IMR-90 (cell line): Measurements from ENCODE around the gene VPS37B. TPM values are rescaled to one million over a fixed set of nuclear protein-coding genes. Genes with fewer than 3 reads are reported as not detected.

Source experiments
- ATAC-seq: fragments of 200-7000 bp; cut with Tn5 transposase; 2 replicates; pipeline ENCODE4 v1.9.1; 2020; ENCODE audit warnings: low read depth, mild to moderate bottlenecking, moderate library complexity
- BruUV-seq: library from RNA; stranded (reverse); fragments of 400-500 nt; replicated peaks from 2 replicates; lab custom pipeline; 2021; lab: Mats Ljungman, UMichigan
- CTCF ChIA-PET: fragments of 300-600 bp; formaldehyde crosslinking; extraction: SDS; loops from one replicate; lab custom pipeline; 2021; ENCODE audit warnings: antibody characterized with exemption; lab: Yijun Ruan, JAX
- POLR2A ChIA-PET: fragments of 300-600 bp; sonication (Branson Sonifier 250); formaldehyde crosslinking; loops from one replicate; lab custom pipeline; 2022; ENCODE audit warnings: antibody characterized with exemption; ENCODE audit not compliant: unreplicated experiment; lab: Charles Lee
- DNase-seq: peaks from one replicate; pipeline ENCODE4 v3.0.0; 2013
- H2AFZ ChIP-seq: replicated peaks from 2 replicates; pipeline ENCODE3; 2013; ENCODE audit warnings: low read length, mild to moderate bottlenecking; ENCODE audit not compliant: poor library complexity
- H2AK5ac ChIP-seq: 2 replicates; pipeline ENCODE4 v1.6.1; 2013; ENCODE audit warnings: low read depth, low read length, inconsistent platforms
- H2AK9ac ChIP-seq: replicated peaks from 2 replicates; pipeline ENCODE3; 2013; ENCODE audit warnings: mild to moderate bottlenecking, low read depth, low read length, moderate library complexity; ENCODE audit not compliant: poor library complexity
- H2BK120ac ChIP-seq: 2 replicates; pipeline ENCODE4 v1.6.1; 2013; ENCODE audit warnings: low read depth, low read length, inconsistent platforms
- H2BK15ac ChIP-seq: 3 replicates; pipeline ENCODE4 v1.6.1; 2013; ENCODE audit warnings: low read depth, low read length, inconsistent platforms
- H2BK20ac ChIP-seq: 2 replicates; pipeline ENCODE4 v1.6.1; 2013; ENCODE audit warnings: low read depth, mild to moderate bottlenecking, inconsistent platforms, low read length, moderate library complexity
- H2BK5ac ChIP-seq: 2 replicates; pipeline ENCODE4 v1.6.1; 2013; ENCODE audit warnings: mild to moderate bottlenecking, low read depth, low read length, inconsistent platforms; ENCODE audit not compliant: poor library complexity, severe bottlenecking
- H3K14ac ChIP-seq: replicated peaks from 2 replicates; pipeline ENCODE4 v1.6.1; 2013; ENCODE audit warnings: low read depth, low read length, inconsistent platforms
- H3K18ac ChIP-seq: 2 replicates; pipeline ENCODE4 v1.6.1; 2013; ENCODE audit warnings: low read depth, low read length, control low read depth
- H3K23ac ChIP-seq: 2 replicates; pipeline ENCODE4 v1.6.1; 2013; ENCODE audit warnings: low read depth, low read length, inconsistent platforms
- H3K27ac ChIP-seq: 2 replicates; pipeline ENCODE4 v1.5.1; 2013; ENCODE audit warnings: mild to moderate bottlenecking, control low read depth, low read length; ENCODE audit not compliant: insufficient read depth
- H3K27me3 ChIP-seq: 2 replicates; pipeline ENCODE4 v1.6.1; 2013; ENCODE audit warnings: low read length; ENCODE audit not compliant: control insufficient read depth, insufficient read depth
- H3K36me3 ChIP-seq: 2 replicates; pipeline ENCODE4 v1.6.1; 2013; ENCODE audit warnings: low read length, mixed read lengths; ENCODE audit not compliant: control insufficient read depth, insufficient read depth
- H3K4ac ChIP-seq: 2 replicates; pipeline ENCODE4 v1.6.1; 2013; ENCODE audit warnings: low read depth, low read length, inconsistent platforms
- H3K4me1 ChIP-seq: 2 replicates; pipeline ENCODE4 v1.6.1; 2013; ENCODE audit warnings: low read length, mixed read lengths; ENCODE audit not compliant: control insufficient read depth, insufficient read depth
- H3K4me2 ChIP-seq: 2 replicates; pipeline ENCODE4 v1.6.1; 2013; ENCODE audit warnings: low read depth, mild to moderate bottlenecking, control low read depth, low read length, moderate library complexity
- H3K4me3 ChIP-seq: 2 replicates; pipeline ENCODE4 v1.5.1; 2013; ENCODE audit warnings: low read depth, mild to moderate bottlenecking, control low read depth, low read length, moderate library complexity; ENCODE audit not compliant: insufficient read depth
- H3K56ac ChIP-seq: 2 replicates; pipeline ENCODE4 v1.6.1; 2013; ENCODE audit warnings: low read length, inconsistent platforms; ENCODE audit not compliant: insufficient read depth; ENCODE audit errors: extremely low read depth
- H3K79me1 ChIP-seq, 2 experiments: 2 replicates each; pipeline ENCODE4 v1.6.1; 2013; ENCODE audit warnings: low read length in 2 of 2, inconsistent platforms in 1 of 2, low read depth in 1 of 2
- H3K9ac ChIP-seq: 2 replicates; pipeline ENCODE4 v1.6.1; 2013; ENCODE audit warnings: low read depth, low read length, control low read depth
- H3K9me1 ChIP-seq: 2 replicates; pipeline ENCODE4 v1.6.1; 2013; ENCODE audit warnings: low read length, inconsistent platforms; ENCODE audit not compliant: insufficient read depth
- H3K9me3 ChIP-seq: 2 replicates; pipeline ENCODE4 v1.6.1; 2013; ENCODE audit warnings: low read length; ENCODE audit not compliant: control insufficient read depth, insufficient read depth
- H4K20me1 ChIP-seq: 2 replicates; pipeline ENCODE4 v1.6.1; 2013; ENCODE audit warnings: low read length, inconsistent platforms; ENCODE audit not compliant: insufficient read depth
- H4K5ac ChIP-seq: 2 replicates; pipeline ENCODE4 v1.6.1; 2013; ENCODE audit warnings: mild to moderate bottlenecking, low read depth, low read length, control low read depth
- H4K8ac ChIP-seq, 2 experiments: 2 replicates each; pipeline ENCODE4 v1.6.1; 2013; ENCODE audit warnings: low read depth in 2 of 2, low read length in 2 of 2, control low read depth in 1 of 2, inconsistent platforms in 1 of 2
- H4K91ac ChIP-seq: 2 replicates; pipeline ENCODE4 v1.6.1; 2013; ENCODE audit warnings: low read depth, low read length, inconsistent platforms; ENCODE audit not compliant: insufficient read depth
- BHLHE40 ChIP-seq: fragments of 150-350 bp; IDR thresholded peaks from 2 replicates; pipeline ENCODE4 v1.6.1; 2016; ENCODE audit warnings: mild to moderate bottlenecking, low read depth, low read length
- CEBPB ChIP-seq: IDR thresholded peaks from 2 replicates; pipeline ENCODE4 v1.6.1; 2012; ENCODE audit warnings: low read depth, low read length, improper control_type of control experiment
- CHD1 ChIP-seq: IDR thresholded peaks from 2 replicates; pipeline ENCODE4 v1.6.1; 2012; ENCODE audit warnings: low read depth, low read length, improper control_type of control experiment
- FOS ChIP-seq: fragments of 150-350 bp; IDR thresholded peaks from 2 replicates; pipeline ENCODE4 v1.6.1; 2016; ENCODE audit warnings: low read depth, low read length
- MAFK ChIP-seq: IDR thresholded peaks from 2 replicates; pipeline ENCODE4 v1.6.1; 2012; ENCODE audit warnings: low read depth, low read length, improper control_type of control experiment
- MAZ ChIP-seq: IDR thresholded peaks from 2 replicates; pipeline ENCODE4 v1.6.1; 2012; ENCODE audit warnings: low read depth, mild to moderate bottlenecking, low read length, improper control_type of control experiment, moderate library complexity, borderline replicate concordance
- MXI1 ChIP-seq: IDR thresholded peaks from 2 replicates; pipeline ENCODE4 v1.6.1; 2012; ENCODE audit warnings: low read depth, mild to moderate bottlenecking, low read length, moderate library complexity, borderline replicate concordance
- NFE2L2 ChIP-seq: fragments of 150-350 bp; IDR thresholded peaks from 2 replicates; pipeline ENCODE4 v1.6.1; 2016; ENCODE audit warnings: low read depth, mild to moderate bottlenecking, low read length
- POLR2A ChIP-seq: IDR thresholded peaks from 2 replicates; pipeline ENCODE4 v1.6.1; 2012; ENCODE audit warnings: mild to moderate bottlenecking, low read depth, low read length
- RAD21 ChIP-seq: IDR thresholded peaks from 2 replicates; pipeline ENCODE4 v1.6.1; 2012; ENCODE audit warnings: low read length, improper control_type of control experiment
- RCOR1 ChIP-seq: IDR thresholded peaks from 2 replicates; pipeline ENCODE4 v1.6.1; 2012; ENCODE audit warnings: mild to moderate bottlenecking, low read length, improper control_type of control experiment; ENCODE audit not compliant: insufficient replicate concordance
- RFX5 ChIP-seq: IDR thresholded peaks from 2 replicates; pipeline ENCODE4 v1.8.0; 2012; ENCODE audit warnings: low read depth, mild to moderate bottlenecking, low read length, moderate library complexity
- SMC3 ChIP-seq: fragments of 150-350 bp; IDR thresholded peaks from 2 replicates; pipeline ENCODE4 v1.6.1; 2016; ENCODE audit warnings: low read depth, mild to moderate bottlenecking, antibody characterized with exemption, low read length, moderate library complexity
- WGBS, 2 experiments: methylation state at CpG; one replicate each; pipeline versions ENCODE4 v1.1.5 to v1.1.7; 2013; ENCODE audit warnings: missing lambda C conversion rate in 2 of 2; ENCODE audit not compliant: insufficient read length in 1 of 2; ENCODE audit errors: extremely low coverage in 2 of 2; 5-methylcytosine and 5-hydroxymethylcytosine counted together
- dilution Hi-C: fragments of 300-500 bp; cut with HindIII; formaldehyde crosslinking; loops from one replicate; pipeline ENCODE4 v1.14.3; 2018; ENCODE audit warnings: low sequenced_read_pairs; ENCODE audit not compliant: unreplicated experiment
- in situ Hi-C: fragments of 300-500 bp; cut with MboI; formaldehyde crosslinking; loops from 3 replicates; pipeline ENCODE4 v1.14.3; 2019; ENCODE audit warnings: low sequenced_read_pairs, inconsistent platforms, mixed read lengths
- intact Hi-C: fragments of 100-400 bp; cut with micrococcal nuclease; formaldehyde crosslinking; loops from 2 replicates; pipeline ENCODE4 v1.10.0; 2022
- polyA plus RNA-seq, 3 experiments: library from polyadenylated mRNA; depleted of rRNA; stranded (reverse); fragments of >200 nt; gene quantifications; 2 replicates each; pipeline ENCODE4 v1.2.3, GENCODE V29; 2012; ENCODE audit warnings: low replicate concordance in 1 of 3
- total RNA-seq: library from RNA; depleted of rRNA; stranded (reverse); fragments of >200 nt; gene quantifications from 2 replicates; pipeline ENCODE4 v1.2.3, GENCODE V29; 2012
- TF ChIP-seq, protein P1 (sequence below): fragments of 150-350 bp; IDR thresholded peaks from 2 replicates; pipeline ENCODE4 v1.6.1; 2016; ENCODE audit warnings: low read depth, mild to moderate bottlenecking, low read length, moderate library complexity, borderline replicate concordance
- TF ChIP-seq, protein P2 (sequence below): conservative IDR thresholded peaks from 2 replicates; pipeline ENCODE4 v1.5.1; 2012; ENCODE audit warnings: mild to moderate bottlenecking, low read depth, low read length, improper control_type of control experiment
- TF ChIP-seq, protein P3 (sequence below): fragments of 150-350 bp; IDR thresholded peaks from 2 replicates; pipeline ENCODE4 v1.6.1; 2017; ENCODE audit warnings: mild to moderate bottlenecking, antibody characterized with exemption, low read length, low read depth

VPS37B gene
- total and polyA plus RNA-seq, 2 of the 4 experiments (the other 2 are of a cell fraction), result 8.6 to 25.7 TPM

DNA sequence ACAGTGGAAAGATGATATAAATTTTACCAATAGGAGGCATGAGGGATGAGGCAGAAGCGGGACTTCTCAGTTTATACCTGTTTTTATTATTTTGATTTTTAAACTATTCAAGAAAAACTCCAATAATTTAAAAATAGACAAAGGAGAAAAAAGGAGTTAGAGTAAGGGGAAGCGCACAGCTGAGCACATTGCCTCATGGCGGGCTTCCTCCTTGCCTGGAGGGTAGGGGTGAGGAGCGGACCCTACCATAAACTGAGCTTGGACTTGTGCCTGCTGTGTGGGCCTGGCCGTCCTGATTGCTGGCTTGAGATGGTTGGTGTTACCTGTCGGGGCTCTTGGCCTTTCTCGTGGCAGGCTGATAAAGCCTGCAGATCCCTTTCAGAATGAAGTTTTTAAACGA is 75.8 kb downstream of the VPS37B start:
- Histone ChIP-seq H3K9ac (no peak overlapping the region), H3K14ac (no peak overlapping the region), H3K23ac (no peak overlapping the region), H2AK5ac (no peak overlapping the region), H4K91ac (no peak overlapping the region), H3K27me3 (peaks cover 1% of the 10 kb centered on the region; the same call in 1 of the 2 replicates), H3K18ac (no peak overlapping the region), H3K4me1 (no peaks in the 10 kb centered on the region), H2BK15ac (no peak overlapping the region), H3K56ac (no peak overlapping the region), H2AFZ (peak overlapping the region; percentile 70), H2BK120ac (no peak overlapping the region), H3K4me3 (no peak overlapping the region), H3K9me3 (no peaks in the 10 kb centered on the region), H3K9me1 (0 out of 2 replicates have a peak, but pooled peaks cover 4% of the 10 kb centered on the region), H3K27ac (no peak overlapping the region), H3K4me2 (no peak overlapping the region), H4K20me1 (no peaks in the 10 kb centered on the region), H2BK5ac (no peak overlapping the region), H4K8ac (no peak overlapping the region), H3K36me3 (no peaks in the 10 kb centered on the region), H3K79me1 (no peaks in the 10 kb centered on the region), H4K5ac (no peak overlapping the region), H2BK20ac (no peak overlapping the region), H3K4ac (no peak overlapping the region), H2AK9ac (no peak overlapping the region)
- 80% methylated on average over 2 of the region's 8 CpGs; no CpG with 5 or more reads in 1 of the 2 experiments for WGBS, 2 experiments
- intact Hi-C loops, result no loop called here
- DNase-seq (no peak), ATAC-seq (no peak)
- TF ChIP-seq SMC3 (no peak), POLR2A (no peak), CEBPB (no peak), RCOR1 (no peak), NFE2L2 (no peak), RFX5 (no peak), CHD1 (no peak), MXI1 (no peak), MAZ (no peak), RAD21 (no peak), BHLHE40 (no peak), MAFK (no peak), FOS (no peak)
- TF ChIP-seq, protein P1, sequence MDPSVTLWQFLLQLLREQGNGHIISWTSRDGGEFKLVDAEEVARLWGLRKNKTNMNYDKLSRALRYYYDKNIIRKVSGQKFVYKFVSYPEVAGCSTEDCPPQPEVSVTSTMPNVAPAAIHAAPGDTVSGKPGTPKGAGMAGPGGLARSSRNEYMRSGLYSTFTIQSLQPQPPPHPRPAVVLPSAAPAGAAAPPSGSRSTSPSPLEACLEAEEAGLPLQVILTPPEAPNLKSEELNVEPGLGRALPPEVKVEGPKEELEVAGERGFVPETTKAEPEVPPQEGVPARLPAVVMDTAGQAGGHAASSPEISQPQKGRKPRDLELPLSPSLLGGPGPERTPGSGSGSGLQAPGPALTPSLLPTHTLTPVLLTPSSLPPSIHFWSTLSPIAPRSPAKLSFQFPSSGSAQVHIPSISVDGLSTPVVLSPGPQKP, result no peak
- TF ChIP-seq, protein P2, sequence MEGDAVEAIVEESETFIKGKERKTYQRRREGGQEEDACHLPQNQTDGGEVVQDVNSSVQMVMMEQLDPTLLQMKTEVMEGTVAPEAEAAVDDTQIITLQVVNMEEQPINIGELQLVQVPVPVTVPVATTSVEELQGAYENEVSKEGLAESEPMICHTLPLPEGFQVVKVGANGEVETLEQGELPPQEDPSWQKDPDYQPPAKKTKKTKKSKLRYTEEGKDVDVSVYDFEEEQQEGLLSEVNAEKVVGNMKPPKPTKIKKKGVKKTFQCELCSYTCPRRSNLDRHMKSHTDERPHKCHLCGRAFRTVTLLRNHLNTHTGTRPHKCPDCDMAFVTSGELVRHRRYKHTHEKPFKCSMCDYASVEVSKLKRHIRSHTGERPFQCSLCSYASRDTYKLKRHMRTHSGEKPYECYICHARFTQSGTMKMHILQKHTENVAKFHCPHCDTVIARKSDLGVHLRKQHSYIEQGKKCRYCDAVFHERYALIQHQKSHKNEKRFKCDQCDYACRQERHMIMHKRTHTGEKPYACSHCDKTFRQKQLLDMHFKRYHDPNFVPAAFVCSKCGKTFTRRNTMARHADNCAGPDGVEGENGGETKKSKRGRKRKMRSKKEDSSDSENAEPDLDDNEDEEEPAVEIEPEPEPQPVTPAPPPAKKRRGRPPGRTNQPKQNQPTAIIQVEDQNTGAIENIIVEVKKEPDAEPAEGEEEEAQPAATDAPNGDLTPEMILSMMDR, result no peak
- TF ChIP-seq, protein P3, sequence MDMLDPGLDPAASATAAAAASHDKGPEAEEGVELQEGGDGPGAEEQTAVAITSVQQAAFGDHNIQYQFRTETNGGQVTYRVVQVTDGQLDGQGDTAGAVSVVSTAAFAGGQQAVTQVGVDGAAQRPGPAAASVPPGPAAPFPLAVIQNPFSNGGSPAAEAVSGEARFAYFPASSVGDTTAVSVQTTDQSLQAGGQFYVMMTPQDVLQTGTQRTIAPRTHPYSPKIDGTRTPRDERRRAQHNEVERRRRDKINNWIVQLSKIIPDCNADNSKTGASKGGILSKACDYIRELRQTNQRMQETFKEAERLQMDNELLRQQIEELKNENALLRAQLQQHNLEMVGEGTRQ, result no peak
- dilution Hi-C loops, result no loop called here
- ChIA-PET CTCF (no interaction called here), POLR2A (no interaction called here)
- no TSS peak for BruUV-seq
- in situ Hi-C loops, result no loop called here
